Fibroblast of lung (primary cell): ENCODE results near the gene GREB1.

Experiments
- CTCF ChIP-seq, 2 donors: IDR thresholded peaks in 1 of 2; conservative IDR thresholded peaks in 1 of 2; 1 replicate in 1 of 2; 2 replicates in 1 of 2; pipeline ENCODE4 v1.5.1; 2011 to 2012; ENCODE audit warnings: low read length in 2 of 2, control low read depth in 1 of 2, inconsistent platforms in 1 of 2, low read depth in 1 of 2, mild to moderate bottlenecking in 1 of 2
- EZH2 ChIP-seq: IDR thresholded peaks from 2 replicates; pipeline ENCODE4 v1.5.1; 2012; ENCODE audit warnings: low read length, control low read depth, mild to moderate bottlenecking; ENCODE audit errors: missing control alignments

GRCh38 chr2:11562476-11562875 lies 28.6 kb downstream of the GREB1 start:
- TF ChIP-seq CTCF (conservative IDR thresholded peaks at IDR 0.05 in 1 of 2, IDR thresholded peaks at IDR 0.05 in 1 of 2; ENCODE audit: low read depth in 1 of 2, low read length in 2 of 2) (no peak), EZH2 (no peak)
